Fibroblast of lung (primary cell): Measurements from ENCODE around the gene RANBP10.

Experiments used
- EZH2 ChIP-seq: IDR thresholded peaks from 2 replicates; pipeline ENCODE4 v1.5.1; 2012; ENCODE audit warnings: low read length, control low read depth, mild to moderate bottlenecking; ENCODE audit errors: missing control alignments
- TF ChIP-seq, protein P1 (sequence below), 2 donors: IDR thresholded peaks in 1 of 2; conservative IDR thresholded peaks in 1 of 2; 1 replicate in 1 of 2; 2 replicates in 1 of 2; pipeline ENCODE4 v1.5.1; 2011 to 2012; ENCODE audit warnings: low read length in 2 of 2, control low read depth in 1 of 2, inconsistent platforms in 1 of 2, low read depth in 1 of 2, mild to moderate bottlenecking in 1 of 2

DNA sequence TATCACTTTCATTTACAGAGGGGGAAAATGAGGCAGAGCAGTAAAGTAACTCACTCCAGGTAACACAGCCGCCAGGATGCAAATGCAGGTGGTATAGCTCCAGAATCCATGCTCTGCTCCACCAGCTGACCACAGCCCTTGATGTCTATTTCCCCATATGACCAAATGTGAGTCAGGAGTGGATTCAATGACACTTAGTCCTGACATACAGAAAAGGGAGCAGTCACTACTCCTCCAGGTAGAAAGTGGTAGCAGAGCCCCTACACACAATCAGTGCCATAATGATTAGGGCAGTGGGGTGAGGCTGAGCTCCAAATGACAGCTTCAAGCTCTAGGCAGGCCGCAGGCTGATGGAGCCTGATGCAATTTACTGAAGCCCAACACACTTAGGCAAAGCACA, 44.0 kb downstream of the RANBP10 start:
- TF ChIP-seq, protein P1, sequence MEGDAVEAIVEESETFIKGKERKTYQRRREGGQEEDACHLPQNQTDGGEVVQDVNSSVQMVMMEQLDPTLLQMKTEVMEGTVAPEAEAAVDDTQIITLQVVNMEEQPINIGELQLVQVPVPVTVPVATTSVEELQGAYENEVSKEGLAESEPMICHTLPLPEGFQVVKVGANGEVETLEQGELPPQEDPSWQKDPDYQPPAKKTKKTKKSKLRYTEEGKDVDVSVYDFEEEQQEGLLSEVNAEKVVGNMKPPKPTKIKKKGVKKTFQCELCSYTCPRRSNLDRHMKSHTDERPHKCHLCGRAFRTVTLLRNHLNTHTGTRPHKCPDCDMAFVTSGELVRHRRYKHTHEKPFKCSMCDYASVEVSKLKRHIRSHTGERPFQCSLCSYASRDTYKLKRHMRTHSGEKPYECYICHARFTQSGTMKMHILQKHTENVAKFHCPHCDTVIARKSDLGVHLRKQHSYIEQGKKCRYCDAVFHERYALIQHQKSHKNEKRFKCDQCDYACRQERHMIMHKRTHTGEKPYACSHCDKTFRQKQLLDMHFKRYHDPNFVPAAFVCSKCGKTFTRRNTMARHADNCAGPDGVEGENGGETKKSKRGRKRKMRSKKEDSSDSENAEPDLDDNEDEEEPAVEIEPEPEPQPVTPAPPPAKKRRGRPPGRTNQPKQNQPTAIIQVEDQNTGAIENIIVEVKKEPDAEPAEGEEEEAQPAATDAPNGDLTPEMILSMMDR (conservative IDR thresholded peaks at IDR 0.05 in 1 of 2, IDR thresholded peaks at IDR 0.05 in 1 of 2; ENCODE audit: low read depth in 1 of 2, low read length in 2 of 2), result no peak
- no peak for TF ChIP-seq EZH2
